KMS-11 (cell line): ENCODE data around the gene P2RY11.

Source experiments
- H2AFZ ChIP-seq: fragments of 200-600 bp; sonication (generic); 2 replicates; pipeline ENCODE4 v1.6.1; 2016; ENCODE audit warnings: antibody characterized with exemption, mixed run types, low read depth
- H3K27ac ChIP-seq: fragments of 200-600 bp; sonication (generic); 2 replicates; pipeline ENCODE4 v1.6.1; 2016; ENCODE audit warnings: mild to moderate bottlenecking, mixed run types
- H3K27me3 ChIP-seq: fragments of 200-600 bp; sonication (generic); 2 replicates; pipeline ENCODE4 v1.6.1; 2017; ENCODE audit warnings: mild to moderate bottlenecking, low read depth, mixed run types, moderate library complexity; ENCODE audit not compliant: insufficient read depth
- H3K36me3 ChIP-seq: fragments of 200-600 bp; sonication (generic); 2 replicates; pipeline ENCODE4 v1.6.1; 2017; ENCODE audit warnings: mild to moderate bottlenecking, mixed run types; ENCODE audit not compliant: insufficient read depth
- H3K4me1 ChIP-seq: fragments of 200-600 bp; sonication (generic); 2 replicates; pipeline ENCODE4 v1.6.1; 2016; ENCODE audit warnings: mild to moderate bottlenecking, low read depth, mixed run types; ENCODE audit not compliant: poor library complexity, severe bottlenecking
- H3K4me2 ChIP-seq: fragments of 200-600 bp; sonication (generic); 2 replicates; pipeline ENCODE4 v1.7.0; 2016; ENCODE audit warnings: mild to moderate bottlenecking, mixed run types
- H3K4me3 ChIP-seq: fragments of 200-600 bp; sonication (generic); IDR thresholded peaks from 2 replicates; pipeline ENCODE4 v1.6.1; 2017; ENCODE audit warnings: low read depth, low read length, mixed read lengths; ENCODE audit not compliant: insufficient read depth
- H3K79me2 ChIP-seq: fragments of 200-600 bp; sonication (generic); 2 replicates; pipeline ENCODE4 v1.6.1; 2016; ENCODE audit warnings: low read depth, mixed run types; ENCODE audit not compliant: insufficient read depth
- H3K9ac ChIP-seq: fragments of 200-600 bp; sonication (generic); 2 replicates; pipeline ENCODE4 v1.6.1; 2016; ENCODE audit warnings: mild to moderate bottlenecking, mixed run types
- H4K20me1 ChIP-seq: fragments of 200-600 bp; sonication (generic); 2 replicates; pipeline ENCODE4 v1.6.1; 2016; ENCODE audit warnings: mild to moderate bottlenecking, mixed run types; ENCODE audit not compliant: insufficient read depth
- TF ChIP-seq, protein P1 (sequence below): fragments of 200-600 bp; sonication (generic); conservative IDR thresholded peaks from 2 replicates; pipeline ENCODE4 v1.6.1; 2017; ENCODE audit warnings: low read depth, mild to moderate bottlenecking, antibody characterized with exemption, low read length, moderate library complexity, mixed read lengths

Gene P2RY11

DNA sequence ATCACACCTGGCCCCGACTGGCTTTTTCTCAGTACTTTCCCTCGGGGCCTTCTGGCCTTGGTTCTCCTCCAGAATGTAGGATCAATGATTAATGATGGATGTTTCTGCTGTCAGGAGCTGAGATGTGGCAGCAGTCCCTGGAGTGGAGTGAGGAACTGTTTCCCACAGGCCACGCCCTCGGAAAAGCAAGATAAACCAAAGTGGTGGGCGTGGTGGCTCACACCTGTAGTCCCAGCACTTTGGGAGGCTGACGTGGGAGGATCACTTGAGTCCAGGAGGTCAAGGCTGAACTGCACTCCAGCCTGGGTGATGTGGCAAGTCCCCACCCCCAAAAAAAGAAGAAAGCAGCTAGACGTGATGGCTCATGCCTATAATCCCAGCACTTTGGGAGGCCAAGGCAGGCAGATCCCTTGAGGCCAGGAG lies 32.5 kb upstream of the P2RY11 start:
- H3K9ac ChIP-seq, result no peak overlapping the region
- H3K4me1 ChIP-seq, result no peaks in the 10 kb centered on the region
- H3K79me2 ChIP-seq, result no peaks in the 10 kb centered on the region
- no peak overlapping the region for H2AFZ ChIP-seq
- H3K4me3 ChIP-seq, result no peak overlapping the region
- no peak overlapping the region for H3K27ac ChIP-seq
- no peaks in the 10 kb centered on the region for H3K36me3 ChIP-seq
- H3K27me3 ChIP-seq, result peaks cover 69% of the 10 kb centered on the region
- no peak overlapping the region for H3K4me2 ChIP-seq
- TF ChIP-seq, protein P1, sequence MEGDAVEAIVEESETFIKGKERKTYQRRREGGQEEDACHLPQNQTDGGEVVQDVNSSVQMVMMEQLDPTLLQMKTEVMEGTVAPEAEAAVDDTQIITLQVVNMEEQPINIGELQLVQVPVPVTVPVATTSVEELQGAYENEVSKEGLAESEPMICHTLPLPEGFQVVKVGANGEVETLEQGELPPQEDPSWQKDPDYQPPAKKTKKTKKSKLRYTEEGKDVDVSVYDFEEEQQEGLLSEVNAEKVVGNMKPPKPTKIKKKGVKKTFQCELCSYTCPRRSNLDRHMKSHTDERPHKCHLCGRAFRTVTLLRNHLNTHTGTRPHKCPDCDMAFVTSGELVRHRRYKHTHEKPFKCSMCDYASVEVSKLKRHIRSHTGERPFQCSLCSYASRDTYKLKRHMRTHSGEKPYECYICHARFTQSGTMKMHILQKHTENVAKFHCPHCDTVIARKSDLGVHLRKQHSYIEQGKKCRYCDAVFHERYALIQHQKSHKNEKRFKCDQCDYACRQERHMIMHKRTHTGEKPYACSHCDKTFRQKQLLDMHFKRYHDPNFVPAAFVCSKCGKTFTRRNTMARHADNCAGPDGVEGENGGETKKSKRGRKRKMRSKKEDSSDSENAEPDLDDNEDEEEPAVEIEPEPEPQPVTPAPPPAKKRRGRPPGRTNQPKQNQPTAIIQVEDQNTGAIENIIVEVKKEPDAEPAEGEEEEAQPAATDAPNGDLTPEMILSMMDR, result no peak
- no peaks in the 10 kb centered on the region for H4K20me1 ChIP-seq

DNA sequence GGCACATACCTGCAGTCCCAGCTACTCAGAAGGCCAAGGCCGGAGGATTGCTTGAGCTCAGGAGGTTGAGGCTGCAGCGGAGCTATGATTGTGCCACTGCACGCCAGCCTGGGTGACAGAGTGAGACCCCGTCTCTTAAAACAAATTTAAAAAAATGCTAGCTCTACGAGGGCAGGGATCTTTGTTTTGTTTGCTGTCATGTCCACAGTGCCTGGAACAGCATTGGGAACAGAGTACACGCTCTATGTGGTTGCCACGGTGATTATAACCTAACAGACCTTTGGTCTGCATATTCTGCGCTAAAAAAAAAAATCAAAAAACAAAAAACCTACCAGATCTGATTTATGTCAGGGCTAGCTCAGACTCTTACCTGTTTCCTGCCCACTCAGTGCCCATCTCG lies 27.6 kb upstream of the P2RY11 start:
- TF ChIP-seq, protein P1, result no peak
- no peaks in the 10 kb centered on the region for H4K20me1 ChIP-seq

DNA sequence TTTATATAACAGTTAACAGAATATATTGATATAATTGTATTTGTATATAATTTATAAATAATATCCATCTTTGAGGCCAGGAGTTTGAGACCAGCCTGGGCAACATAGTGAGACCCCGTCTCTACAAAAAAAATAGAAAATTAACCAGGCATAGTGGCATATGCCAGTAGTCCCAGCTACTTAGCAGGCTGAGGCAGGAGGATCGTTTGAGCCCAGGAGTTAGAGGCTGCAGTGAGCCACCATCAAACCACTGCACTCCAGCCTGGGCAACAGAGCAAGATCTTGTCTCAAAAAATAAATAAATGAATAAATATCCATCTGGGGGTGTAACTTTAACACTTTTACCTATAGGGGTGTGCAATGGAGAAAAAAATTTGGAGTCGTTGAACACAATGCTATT lies 26.7 kb upstream of the P2RY11 start:
- H4K20me1 ChIP-seq, result no peaks in the 10 kb centered on the region
- H3K9ac ChIP-seq, result no peak overlapping the region
- H3K27ac ChIP-seq, result no peak overlapping the region
- no peak overlapping the region for H3K4me3 ChIP-seq
- no peak overlapping the region for H3K4me2 ChIP-seq
- no peaks in the 10 kb centered on the region for H3K36me3 ChIP-seq
- peaks cover 30% of the 10 kb centered on the region for H3K27me3 ChIP-seq
- no peaks in the 10 kb centered on the region for H3K79me2 ChIP-seq
- TF ChIP-seq, protein P1, result no peak
- H2AFZ ChIP-seq, result no peak overlapping the region
- H3K4me1 ChIP-seq, result no peaks in the 10 kb centered on the region

More for the DNA sequence above, 27.6 kb upstream of the P2RY11 start:
- Histone ChIP-seq H3K79me2 (no peaks in the 10 kb centered on the region), H3K27ac (no peak overlapping the region), H3K4me2 (no peak overlapping the region), H3K36me3 (no peaks in the 10 kb centered on the region), H3K4me3 (no peak overlapping the region), H3K9ac (no peak overlapping the region), H3K27me3 (peaks cover 39% of the 10 kb centered on the region), H2AFZ (no peak overlapping the region), H3K4me1 (no peaks in the 10 kb centered on the region)

DNA sequence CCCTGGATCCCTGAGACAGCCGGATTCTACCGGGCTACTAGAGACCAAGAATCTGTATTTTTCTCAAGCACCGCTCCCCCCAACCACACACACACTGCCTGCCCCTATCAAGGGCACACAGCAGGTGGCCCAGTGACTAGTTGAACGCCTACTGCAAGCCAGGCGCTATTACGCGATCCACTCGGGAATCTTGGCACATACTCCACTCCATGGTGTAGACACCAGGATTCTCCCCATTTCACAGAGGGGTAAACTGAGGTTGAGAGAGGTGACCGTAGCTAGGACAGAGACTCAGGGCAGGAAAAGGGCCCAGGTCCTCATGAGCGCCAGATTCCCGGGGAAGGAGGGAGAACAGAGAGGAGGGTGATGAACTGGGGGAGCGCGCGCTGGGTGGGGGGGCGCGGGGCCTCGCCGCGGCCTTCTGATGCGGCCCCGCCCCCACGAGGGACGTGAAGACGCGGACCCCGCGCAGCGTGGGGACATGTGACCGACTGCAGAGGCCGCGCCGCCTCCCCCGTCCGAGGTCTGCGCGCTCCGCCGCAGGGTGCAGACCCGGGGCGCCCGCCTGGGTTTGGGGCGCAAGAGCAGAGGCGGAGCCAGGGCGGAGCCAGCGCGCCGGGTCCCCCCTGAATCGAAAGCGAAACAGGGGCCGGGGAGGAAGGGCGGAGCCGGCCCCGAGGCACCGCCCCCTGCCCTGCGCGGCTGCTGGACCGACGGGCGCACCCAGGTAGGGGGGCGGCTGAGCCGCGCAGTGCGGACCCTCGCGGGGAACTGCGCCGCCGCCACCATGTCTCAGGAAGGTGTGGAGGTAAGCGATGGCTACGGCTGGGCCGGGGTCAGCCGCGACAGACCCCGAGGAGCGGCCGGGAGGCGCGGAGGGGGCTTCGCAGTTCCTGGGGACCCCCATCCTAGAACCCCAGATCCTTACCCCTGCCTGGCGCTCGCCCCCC lies 25.6 kb upstream of the P2RY11 start, which contains the start of gene SHFL:
TSS of gene SHFL (plus strand) at position 677 of the 950 bp plus-strand sequence. CDS start at position 788, 111 bp downstream.
- H3K9ac ChIP-seq, result peak within 1 kb of the TSS; percentile 39; the same call in 1 of the 2 replicates
- no peak within 1 kb of the TSS for H3K4me3 ChIP-seq
- peaks cover 18% of the 10 kb centered on the region for H3K27me3 ChIP-seq
- no peaks in the 10 kb centered on the region for H4K20me1 ChIP-seq
- no peaks in the 10 kb centered on the region for H3K36me3 ChIP-seq
- no peaks in the 10 kb centered on the region for H3K4me1 ChIP-seq
- H3K4me2 ChIP-seq, result peak within 1 kb of the TSS; percentile 89
- no peak within 1 kb of the TSS for H3K27ac ChIP-seq
- TF ChIP-seq, protein P1, result no peak
- H2AFZ ChIP-seq, result peak within 1 kb of the TSS; percentile 87
- no peaks in the 10 kb centered on the region for H3K79me2 ChIP-seq
